Measurements from ENCODE around the gene LGALS7B. TPM values are rescaled to one million over a fixed set of nuclear protein-coding genes. Genes with fewer than 3 reads are reported as not detected.
"Not testable (repeated sequence)": the region's sequence is repeated elsewhere in the genome, so short reads cannot be mapped to it uniquely, and the experiment has no call there.

Gene LGALS7B
- total RNA-seq, 2 donors from 2014 or later: not detected

- Histone ChIP-seq H3K27ac (no peak within 1 kb of the TSS), H3K9ac (ENCODE audit: low read depth in 2 of 2, low read length in 2 of 2) (no peak within 1 kb of the TSS), H3K4me3 (no peak within 1 kb of the TSS), H3K4me1 (no peaks in the 10 kb centered on the region), H3K36me3 (no peaks in the 10 kb centered on the region), H3K9me3 (no peaks in the 10 kb centered on the region), H3K27me3 (no peaks in the 10 kb centered on the region)
- intact Hi-C loops (cut with DNase I): no loop called here
- DNase-seq: no peak
- TF ChIP-seq, protein P1, sequence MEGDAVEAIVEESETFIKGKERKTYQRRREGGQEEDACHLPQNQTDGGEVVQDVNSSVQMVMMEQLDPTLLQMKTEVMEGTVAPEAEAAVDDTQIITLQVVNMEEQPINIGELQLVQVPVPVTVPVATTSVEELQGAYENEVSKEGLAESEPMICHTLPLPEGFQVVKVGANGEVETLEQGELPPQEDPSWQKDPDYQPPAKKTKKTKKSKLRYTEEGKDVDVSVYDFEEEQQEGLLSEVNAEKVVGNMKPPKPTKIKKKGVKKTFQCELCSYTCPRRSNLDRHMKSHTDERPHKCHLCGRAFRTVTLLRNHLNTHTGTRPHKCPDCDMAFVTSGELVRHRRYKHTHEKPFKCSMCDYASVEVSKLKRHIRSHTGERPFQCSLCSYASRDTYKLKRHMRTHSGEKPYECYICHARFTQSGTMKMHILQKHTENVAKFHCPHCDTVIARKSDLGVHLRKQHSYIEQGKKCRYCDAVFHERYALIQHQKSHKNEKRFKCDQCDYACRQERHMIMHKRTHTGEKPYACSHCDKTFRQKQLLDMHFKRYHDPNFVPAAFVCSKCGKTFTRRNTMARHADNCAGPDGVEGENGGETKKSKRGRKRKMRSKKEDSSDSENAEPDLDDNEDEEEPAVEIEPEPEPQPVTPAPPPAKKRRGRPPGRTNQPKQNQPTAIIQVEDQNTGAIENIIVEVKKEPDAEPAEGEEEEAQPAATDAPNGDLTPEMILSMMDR (IDR thresholded peaks at IDR 0.05): no peak
Observed at GRCh38 chr19:38773469-38774177, 15.4 kb upstream of the LGALS7B start, which contains the start of gene LGALS7. LGALS7 (minus strand) TSS chr19:38773517; CDS start chr19:38773492, 25 bp downstream.

GRCh38 chr19:38774181-38774950, 14.6 kb upstream of the LGALS7B start:
- no peak for DNase-seq
- H3K4me3 ChIP-seq: no peak overlapping the region
- no peaks in the 10 kb centered on the region for H3K4me1 ChIP-seq
- no peak overlapping the region for H3K27ac ChIP-seq
- no peaks in the 10 kb centered on the region for H3K9me3 ChIP-seq
- TF ChIP-seq, protein P1 (IDR thresholded peaks at IDR 0.05): no peak
- intact Hi-C loops (cut with DNase I): no loop called here
- no peaks in the 10 kb centered on the region for H3K27me3 ChIP-seq
- H3K9ac ChIP-seq (ENCODE audit: low read depth in 2 of 2, low read length in 2 of 2): no peak overlapping the region
- H3K36me3 ChIP-seq: no peaks in the 10 kb centered on the region

DNA sequence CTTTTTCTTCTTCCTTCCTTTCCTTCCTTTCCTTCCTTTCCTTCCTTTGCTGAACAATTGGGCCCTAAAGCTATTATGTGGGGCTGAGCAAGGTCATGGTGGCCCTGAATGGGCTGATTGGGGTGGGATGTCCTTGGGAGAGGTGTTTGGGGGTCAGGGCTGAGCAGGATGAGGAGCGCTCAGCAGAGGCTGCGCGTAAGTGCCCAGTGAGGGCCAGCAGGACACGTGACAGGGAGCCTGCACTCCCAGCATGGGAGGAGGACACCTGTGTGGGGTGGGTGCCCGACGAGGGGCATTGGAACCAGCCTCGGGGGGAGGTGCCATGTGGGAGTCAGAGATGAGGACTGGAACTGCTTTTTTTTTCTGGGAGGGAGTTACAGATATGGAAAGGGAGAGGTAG, 10.3 kb upstream of the LGALS7B start:
- Histone ChIP-seq H3K4me3 (no peak overlapping the region), H3K4me1 (no peaks in the 10 kb centered on the region), H3K9me3 (no peaks in the 10 kb centered on the region), H3K27me3 (no peaks in the 10 kb centered on the region), H3K36me3 (no peaks in the 10 kb centered on the region), H3K27ac (no peak overlapping the region), H3K9ac (ENCODE audit: low read depth in 2 of 2, low read length in 2 of 2) (no peak overlapping the region)
- TF ChIP-seq, protein P1 (IDR thresholded peaks at IDR 0.05): no peak
- DNase-seq: no peak
- intact Hi-C loops (cut with DNase I): no loop called here

DNA sequence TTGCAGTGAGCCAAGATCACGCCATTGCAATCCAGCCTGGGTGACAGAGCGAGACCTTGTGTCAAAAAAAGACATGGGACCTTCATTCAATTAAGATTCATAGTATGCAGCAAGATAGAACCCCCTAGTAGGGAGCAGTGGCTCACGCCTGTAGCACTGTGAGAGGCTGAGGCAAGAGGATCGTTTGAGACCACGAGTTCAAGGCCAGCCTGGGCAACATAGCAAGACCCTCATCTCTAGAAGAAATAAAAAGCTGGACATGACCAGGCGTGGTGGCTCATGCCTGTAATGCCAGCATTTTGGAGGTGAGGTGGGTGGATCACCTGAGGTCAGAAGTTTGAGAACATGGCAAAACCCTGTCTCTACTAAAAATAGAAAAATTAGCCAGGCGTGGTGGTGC, 8.6 kb upstream of the LGALS7B start:
- no peak overlapping the region for H3K4me3 ChIP-seq

DNA sequence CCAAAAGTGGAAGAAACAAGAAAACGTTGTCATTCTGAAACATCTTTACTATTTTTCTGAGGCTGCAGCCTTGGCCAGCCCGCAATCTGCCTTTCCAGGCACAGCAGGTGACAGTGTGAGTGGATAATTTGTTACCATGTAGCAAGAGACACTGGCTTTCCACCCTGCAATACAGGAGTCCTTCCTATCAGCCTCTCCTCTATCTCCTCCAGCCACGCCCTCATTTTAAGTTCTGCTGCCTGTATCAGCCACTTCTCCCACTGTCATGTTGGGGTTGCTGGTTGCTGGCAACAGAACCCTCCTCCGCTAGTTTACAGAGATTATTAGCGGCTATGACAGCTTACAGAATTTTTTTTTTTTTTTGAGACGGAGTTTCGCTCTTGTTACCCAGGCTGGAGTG, 7.9 kb upstream of the LGALS7B start:
- Histone ChIP-seq H3K36me3 (no peaks in the 10 kb centered on the region), H3K27ac (no peak overlapping the region), H3K27me3 (no peaks in the 10 kb centered on the region), H3K4me1 (no peaks in the 10 kb centered on the region), H3K9ac (ENCODE audit: low read depth in 2 of 2, low read length in 2 of 2) (no peak overlapping the region), H3K9me3 (no peaks in the 10 kb centered on the region), H3K4me3 (no peak overlapping the region)
- intact Hi-C loops (cut with DNase I): no loop called here
- TF ChIP-seq, protein P1 (IDR thresholded peaks at IDR 0.05): no peak
- no peak for DNase-seq

More for the DNA sequence above, 8.6 kb upstream of the LGALS7B start:
- Histone ChIP-seq H3K36me3 (no peaks in the 10 kb centered on the region), H3K27me3 (no peaks in the 10 kb centered on the region), H3K9ac (ENCODE audit: low read depth in 2 of 2, low read length in 2 of 2) (no peak overlapping the region), H3K4me1 (no peaks in the 10 kb centered on the region), H3K9me3 (no peaks in the 10 kb centered on the region), H3K27ac (no peak overlapping the region)
- no peak for DNase-seq
- intact Hi-C loops (cut with DNase I): no loop called here
- TF ChIP-seq, protein P1 (IDR thresholded peaks at IDR 0.05): no peak

GRCh38 chr19:38782212-38782611, 6.8 kb upstream of the LGALS7B start:
- H3K9ac ChIP-seq (ENCODE audit: low read depth in 2 of 2, low read length in 2 of 2); intact Hi-C loops (cut with DNase I); H3K27ac ChIP-seq; H3K36me3 ChIP-seq; H3K27me3 ChIP-seq; DNase-seq; H3K4me3 ChIP-seq; H3K4me1 ChIP-seq; H3K9me3 ChIP-seq: not testable (repeated sequence)
